Liver (tissue), 9 donors: Measurements from ENCODE around the gene DAPK2. TPM values are rescaled to one million over a fixed set of nuclear protein-coding genes. Genes with fewer than 3 reads are reported as not detected.
A peak's percentile ranks its signal among the peaks of the same experiment; 100 is the strongest.

Source experiments
- DNase-seq: peaks from one replicate; pipeline ENCODE4 v3.0.0-alpha.2; 2017; ENCODE audit warnings: low spot score
- H3K27ac ChIP-seq, 2 donors: one replicate each; pipeline ENCODE4 v1.7.0; 2013; ENCODE audit warnings: inconsistent platforms in 2 of 2, low read length in 2 of 2, control low read depth in 1 of 2, low read depth in 1 of 2, mild to moderate bottlenecking in 1 of 2
- H3K27me3 ChIP-seq, 4 donors: one replicate each; pipeline versions ENCODE4 v1.6.1 to v1.7.0; 2013; ENCODE audit warnings: low read length in 3 of 4, inconsistent platforms in 1 of 4, mild to moderate bottlenecking in 1 of 4, moderate library complexity in 1 of 4; ENCODE audit not compliant: control insufficient read depth in 4 of 4, insufficient read depth in 4 of 4
- H3K36me3 ChIP-seq, 4 donors: one replicate each; pipeline versions ENCODE4 v1.6.1 to v1.7.0; 2013; ENCODE audit warnings: low read length in 3 of 4, mild to moderate bottlenecking in 3 of 4, low read depth in 1 of 4, moderate library complexity in 1 of 4; ENCODE audit not compliant: control insufficient read depth in 4 of 4, insufficient read depth in 3 of 4
- H3K4me1 ChIP-seq, 4 donors: one replicate each; pipeline versions ENCODE4 v1.6.1 to v1.7.0; 2013; ENCODE audit warnings: low read length in 3 of 4, mild to moderate bottlenecking in 3 of 4, moderate library complexity in 1 of 4; ENCODE audit not compliant: control insufficient read depth in 4 of 4, insufficient read depth in 4 of 4
- H3K4me3 ChIP-seq, 3 donors: one replicate each; pipeline versions ENCODE4 v1.6.1 to v1.7.0; 2013; ENCODE audit warnings: low read length in 3 of 3, control low read depth in 1 of 3, low read depth in 1 of 3, mild to moderate bottlenecking in 1 of 3
- H3K9ac ChIP-seq, 2 donors: one replicate each; pipeline ENCODE4 v1.7.0; 2013; ENCODE audit warnings: low read length in 2 of 2, mild to moderate bottlenecking in 2 of 2, moderate library complexity in 2 of 2, control low read depth in 1 of 2, low read depth in 1 of 2
- H3K9me3 ChIP-seq, 4 donors: one replicate each; pipeline versions ENCODE4 v1.6.1 to v1.7.0; 2013; ENCODE audit warnings: low read length in 3 of 4; ENCODE audit not compliant: control insufficient read depth in 4 of 4
- ATF3 ChIP-seq: IDR thresholded peaks from 2 replicates; pipeline ENCODE4 v1.6.1; 2016; ENCODE audit warnings: antibody characterized with exemption
- CTCF ChIP-seq: fragments of 150-350 bp; IDR thresholded peaks from 2 replicates; pipeline ENCODE4 v1.5.1; 2017; ENCODE audit warnings: improper control_type of control experiment, low read depth, low read length; ENCODE audit not compliant: missing input control
- FOXA2 ChIP-seq: IDR thresholded peaks from 2 replicates; pipeline ENCODE4 v1.6.1; 2016; ENCODE audit warnings: antibody characterized with exemption
- GABPA ChIP-seq, 2 donors: IDR thresholded peaks in 1 of 2; conservative IDR thresholded peaks in 1 of 2; 2 replicates each; pipeline ENCODE4 v1.6.1; 2016; ENCODE audit warnings: antibody characterized with exemption in 2 of 2, mild to moderate bottlenecking in 1 of 2, moderate library complexity in 1 of 2
- HNF4A ChIP-seq, 2 donors: conservative IDR thresholded peaks; 2 replicates each; pipeline ENCODE4 v1.6.1; 2016; ENCODE audit warnings: antibody characterized with exemption in 2 of 2, mild to moderate bottlenecking in 2 of 2
- HNF4G ChIP-seq: IDR thresholded peaks from 2 replicates; pipeline ENCODE4 v1.6.1; 2016; ENCODE audit warnings: antibody characterized with exemption
- JUND ChIP-seq, 2 donors: IDR thresholded peaks; 2 replicates each; pipeline ENCODE4 v1.6.1; 2016; ENCODE audit warnings: antibody characterized with exemption in 2 of 2
- MAX ChIP-seq: IDR thresholded peaks from 2 replicates; pipeline ENCODE4 v1.6.1; 2016; ENCODE audit warnings: antibody characterized with exemption
- NR2F2 ChIP-seq: IDR thresholded peaks from 2 replicates; pipeline ENCODE4 v1.6.1; 2016; ENCODE audit warnings: antibody characterized with exemption
- REST ChIP-seq: IDR thresholded peaks from 2 replicates; pipeline ENCODE4 v1.6.1; 2016; ENCODE audit warnings: antibody characterized with exemption, mild to moderate bottlenecking
- RXRA ChIP-seq, 2 donors: IDR thresholded peaks; 2 replicates each; pipeline ENCODE4 v1.6.1; 2017 to 2018; ENCODE audit warnings: antibody characterized with exemption in 2 of 2, mild to moderate bottlenecking in 1 of 2
- SP1 ChIP-seq: IDR thresholded peaks from 2 replicates; pipeline ENCODE4 v1.6.1; 2018; ENCODE audit warnings: antibody characterized with exemption, mild to moderate bottlenecking
- YY1 ChIP-seq: IDR thresholded peaks from 2 replicates; pipeline ENCODE4 v1.6.1; 2016; ENCODE audit warnings: antibody characterized with exemption, mild to moderate bottlenecking
- ZBTB33 ChIP-seq: IDR thresholded peaks from 2 replicates; pipeline ENCODE4 v1.6.1; 2016; ENCODE audit warnings: antibody characterized with exemption
- WGBS: extraction: QIAGEN DNeasy Blood & Tissue Kit; methylation state at CpG from one replicate; pipeline ENCODE4 v1.1.7; 2013; 5-methylcytosine and 5-hydroxymethylcytosine counted together
- polyA plus RNA-seq, 2 donors: library from polyadenylated mRNA; stranded (reverse) in 1 of 2; unstranded in 1 of 2; fragments of 200-250 nt in 1 of 2; fragments of >200 nt in 1 of 2; fragmentation: Nextera tagmentation in 1 of 2; extraction: Ambion mirVana in 1 of 2; gene quantifications; one replicate each; pipeline versions ENCODE4 v1.2.1 to v1.2.3, GENCODE V29; 2013 to 2015
- total RNA-seq, 2 donors: library from RNA; depleted of rRNA; stranded (reverse); fragments of >200 nt; gene quantifications; one replicate each; pipeline ENCODE4 v1.2.3, GENCODE V29; 2014
- donor health status: healthy.
- donor health status: healthy.
- donor health status: healthy.
- donor health status: healthy.
- donor health status: healthy.

Gene DAPK2
- total and polyA plus RNA-seq, 4 donors = 1.0 to 3.6 (median 1.1) TPM

GRCh38 chr15:63979262-63979793, 67.0 kb downstream of the DAPK2 start:
- Histone ChIP-seq H3K36me3 (no peaks in the 10 kb centered on the region), H3K4me1 (peaks cover 0 to 4% (median under 1%) of the 10 kb centered on the region in 4 donors), H3K9me3 (no peaks in the 10 kb centered on the region), H3K9ac (no peak overlapping the region), H3K27me3 (no peaks in the 10 kb centered on the region), H3K4me3 (no peak overlapping the region), H3K27ac (no peak overlapping the region)
- no peak for TF ChIP-seq JUND (IDR thresholded peaks at IDR 0.05)
- no peak for TF ChIP-seq YY1
- no peak for TF ChIP-seq FOXA2
- TF ChIP-seq HNF4G = no peak
- no peak for TF ChIP-seq ATF3
- TF ChIP-seq HNF4A (conservative IDR thresholded peaks at IDR 0.05) = no peak
- no peak for TF ChIP-seq ZBTB33
- no peak for TF ChIP-seq REST
- TF ChIP-seq NR2F2 = no peak
- no peak for TF ChIP-seq SP1
- no peak for TF ChIP-seq RXRA (IDR thresholded peaks at IDR 0.05)
- no peak for TF ChIP-seq MAX
- TF ChIP-seq GABPA (IDR thresholded peaks at IDR 0.05 in 1 of 2, conservative IDR thresholded peaks at IDR 0.05 in 1 of 2) = no peak
- no peak for TF ChIP-seq CTCF
- 70% methylated on average over 6 of the region's 6 CpGs for WGBS
- peak; percentile 23 for DNase-seq
